NOMO-1 treated with dmso at 0.1 percent for 144 hours (cell line): ENCODE data around the gene P2RY14.
"Not testable (repeated sequence)": the region's sequence is repeated elsewhere in the genome, so short reads cannot be mapped to it uniquely, and the experiment has no call there.

Experiments used
- DNase-seq: peaks from one replicate; lab custom pipeline; 2025; ENCODE audit not compliant: unreplicated experiment; lab: John Stamatoyannopoulos, UW

The P2RY14 gene

GRCh38 chr3:151264605-151265004 lies 13.7 kb downstream of the P2RY14 start:
- DNase-seq, result no peak

DNA sequence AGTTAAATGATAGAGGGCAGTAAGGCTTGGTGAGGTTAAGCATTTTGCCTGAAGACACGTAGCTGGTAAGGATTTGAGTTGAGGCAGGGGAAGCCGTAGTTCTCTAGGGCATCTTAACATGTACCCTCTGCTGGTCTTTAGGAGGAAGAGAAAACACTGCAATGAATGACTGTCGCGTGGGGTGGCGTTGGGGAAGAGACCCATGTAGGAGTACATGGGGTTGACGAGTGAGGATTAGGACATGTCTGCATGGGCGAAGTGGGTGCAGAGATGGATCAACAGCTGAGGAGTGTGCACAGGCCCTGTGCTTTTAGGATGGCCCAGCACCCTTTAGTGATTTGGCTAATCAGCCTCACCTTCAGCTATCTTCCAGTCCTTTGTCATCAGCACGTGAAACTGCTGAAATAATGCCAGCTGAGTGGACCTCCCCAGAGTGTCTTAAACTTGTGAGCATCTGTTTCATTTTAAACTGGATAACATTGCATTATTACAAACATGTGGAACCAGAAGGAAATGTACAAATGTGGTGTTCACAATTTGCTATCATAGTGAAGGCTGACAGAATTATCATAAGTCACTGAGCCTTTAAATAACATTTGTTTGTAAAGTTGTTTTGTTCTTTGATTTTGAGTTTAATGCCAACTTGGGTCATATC lies 15.3 kb downstream of the P2RY14 start:
- no peak for DNase-seq

- DNase-seq, result no peak
These were observed 18.7 kb downstream of the P2RY14 start for GRCh38 chr3:151259664-151260063.

GRCh38 chr3:151256749-151257148 lies 21.6 kb downstream of the P2RY14 start:
- DNase-seq, result no peak

GRCh38 chr3:151248772-151249337 lies 29.5 kb downstream of the P2RY14 start:
- DNase-seq, result no peak

DNA sequence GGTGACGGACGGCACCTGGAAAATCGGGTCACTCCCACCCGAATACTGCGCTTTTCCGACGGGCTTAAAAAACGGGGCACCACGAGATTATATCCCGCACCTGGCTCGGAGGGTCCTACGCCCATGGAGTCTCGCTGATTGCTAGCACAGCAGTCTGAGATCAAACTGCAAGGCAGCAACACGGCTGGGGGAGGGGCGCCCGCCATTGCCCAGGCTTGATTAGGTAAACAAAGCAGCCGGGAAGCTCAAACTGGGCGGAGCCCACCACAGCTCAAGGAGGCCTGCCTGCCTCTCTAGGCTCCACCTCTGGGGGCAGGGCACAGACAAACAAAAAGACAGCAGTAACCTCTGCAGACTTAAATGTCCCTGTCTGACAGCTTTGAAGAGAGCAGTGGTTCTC lies 36.3 kb downstream of the P2RY14 start:
- DNase-seq, result not testable (repeated sequence)

DNA sequence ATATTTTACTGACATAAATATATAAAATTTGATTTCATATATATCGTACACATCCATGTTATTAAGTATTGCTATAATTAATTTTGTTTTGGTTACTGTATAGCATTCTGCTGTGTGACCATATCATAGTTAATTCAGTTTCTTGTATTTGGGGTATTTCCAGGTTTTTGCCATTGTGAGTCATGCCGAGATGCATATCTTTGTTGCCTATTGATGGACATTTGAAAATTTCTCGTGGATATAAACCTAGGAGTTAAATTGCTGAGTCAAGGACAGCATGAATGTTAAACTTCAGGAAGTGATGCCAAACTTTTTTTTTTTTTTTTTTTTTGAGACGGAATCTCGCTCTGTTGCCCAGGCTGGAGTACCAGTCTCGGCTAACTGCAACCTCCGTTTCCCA lies 41.6 kb downstream of the P2RY14 start:
- no peak for DNase-seq

GRCh38 chr3:151236316-151236715 lies 42.0 kb downstream of the P2RY14 start:
- DNase-seq, result no peak

- no peak for DNase-seq
These were observed 43.5 kb downstream of the P2RY14 start for GRCh38 chr3:151234825-151235224.

DNA sequence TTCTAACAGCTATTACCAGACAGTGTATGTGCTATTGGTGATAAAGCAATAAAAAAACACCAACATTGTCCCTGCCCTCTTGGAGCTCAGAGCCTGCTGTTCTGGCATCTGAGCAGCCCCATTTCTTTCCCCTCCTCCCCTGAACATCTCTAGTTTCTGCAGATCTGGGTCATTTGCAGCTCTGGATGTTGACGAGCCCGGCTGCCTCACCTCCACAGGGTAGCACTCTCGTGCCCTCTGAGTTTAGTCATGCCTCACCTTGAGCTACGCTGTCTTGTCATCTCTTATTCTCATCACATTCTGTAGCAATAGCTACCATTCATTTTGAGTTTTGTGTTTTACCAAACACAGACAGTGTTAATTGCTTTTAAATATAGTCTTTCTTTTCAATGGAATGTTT lies 45.4 kb downstream of the P2RY14 start:
- DNase-seq, result no peak

- not testable (repeated sequence) for DNase-seq
These were observed 45.9 kb downstream of the P2RY14 start for GRCh38 chr3:151232403-151232802.

- peak; percentile 57 for DNase-seq
These were observed 47.7 kb downstream of the P2RY14 start for GRCh38 chr3:151230646-151231045.

GRCh38 chr3:151228666-151229040 lies 49.7 kb downstream of the P2RY14 start:
- DNase-seq, result no peak

DNA sequence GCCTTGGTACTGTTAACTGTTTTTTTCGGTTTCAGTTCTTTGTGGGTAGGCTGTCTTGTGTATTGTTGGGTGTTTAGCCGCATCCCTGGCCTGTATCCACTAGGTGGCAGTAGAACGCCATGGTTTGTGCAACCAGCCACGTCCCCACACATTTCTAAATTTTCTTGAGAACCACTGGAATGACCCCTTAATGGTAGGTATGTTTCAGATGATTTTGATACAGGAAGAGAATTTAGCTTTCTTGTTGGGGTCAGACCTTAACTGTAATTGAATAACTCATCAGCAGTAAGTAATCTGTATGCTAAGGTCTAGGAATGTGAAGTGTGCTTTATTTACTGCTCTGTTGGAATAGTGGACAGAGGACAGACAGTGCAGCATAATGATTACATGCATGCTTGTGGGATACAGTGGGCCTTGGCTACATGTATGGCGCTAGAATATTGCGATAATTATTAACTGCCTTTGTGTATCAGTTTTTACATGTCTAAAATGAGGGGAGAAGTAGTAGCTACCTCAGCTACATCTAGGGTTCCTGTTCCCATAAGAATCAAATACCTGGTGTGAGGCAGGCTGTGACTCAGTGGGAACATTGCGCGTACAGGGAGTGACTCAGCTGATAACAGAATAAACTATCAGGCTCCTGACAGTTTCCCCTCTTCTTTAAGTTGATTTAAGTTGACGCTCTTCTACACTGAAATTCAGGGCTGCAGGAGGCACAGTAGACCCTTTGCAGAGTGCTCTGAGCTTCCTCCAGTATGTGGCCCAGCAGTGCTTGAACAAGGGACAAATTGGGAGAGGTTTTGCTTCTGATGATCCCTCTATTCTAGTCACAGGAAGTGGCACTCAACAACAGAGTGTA lies 50.3 kb downstream of the P2RY14 start:
- peak; percentile 82 for DNase-seq

DNA sequence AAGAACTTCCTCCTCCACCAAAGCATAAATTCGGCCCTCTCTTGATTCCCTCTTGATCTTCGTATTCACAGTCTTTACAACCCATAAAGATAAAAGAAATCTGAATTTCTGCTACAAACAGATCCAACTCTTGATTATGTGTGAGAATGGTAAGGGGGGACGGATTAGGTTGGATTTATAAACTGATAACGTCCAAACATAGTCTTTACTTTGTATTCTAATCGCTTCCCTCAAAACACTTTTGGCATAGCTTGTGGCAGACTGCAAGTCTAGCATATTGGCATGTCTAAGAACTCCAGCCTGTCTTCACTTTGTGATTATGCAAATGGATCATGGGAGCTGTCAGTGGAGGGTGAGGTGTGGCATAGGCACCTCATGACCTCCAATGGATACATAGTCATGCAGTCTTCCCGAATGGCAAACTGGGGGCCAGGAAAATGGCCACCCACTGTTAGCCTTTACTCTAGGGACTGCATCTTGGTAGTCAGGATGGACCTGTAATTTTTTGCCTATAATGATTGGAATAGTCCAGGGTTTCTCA lies 51.0 kb downstream of the P2RY14 start:
- DNase-seq, result no peak

DNA sequence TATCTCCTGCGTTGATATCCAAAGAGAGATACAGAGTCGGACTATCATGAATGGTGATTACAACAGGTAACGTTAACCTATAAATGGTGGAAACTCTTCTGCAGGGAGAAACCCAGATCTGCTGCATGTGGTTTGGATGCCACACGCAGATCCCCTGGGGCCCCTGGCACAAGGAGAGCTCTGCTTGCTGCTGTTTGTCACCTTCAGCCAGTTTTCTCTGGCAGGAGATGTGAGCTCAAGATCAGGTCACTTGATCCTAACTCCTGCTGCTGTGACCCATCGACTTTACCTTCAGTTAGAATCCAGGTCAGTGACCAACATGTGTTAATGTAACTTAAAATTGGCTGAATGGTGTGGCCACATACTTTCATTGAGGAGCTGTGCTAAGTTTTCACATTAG lies 51.5 kb downstream of the P2RY14 start:
- DNase-seq, result no peak

- DNase-seq, result peak; percentile 75
These were observed 52.2 kb downstream of the P2RY14 start for GRCh38 chr3:151226088-151226563.

GRCh38 chr3:151225040-151225975 lies 53.0 kb downstream of the P2RY14 start:
- no peak for DNase-seq

DNA sequence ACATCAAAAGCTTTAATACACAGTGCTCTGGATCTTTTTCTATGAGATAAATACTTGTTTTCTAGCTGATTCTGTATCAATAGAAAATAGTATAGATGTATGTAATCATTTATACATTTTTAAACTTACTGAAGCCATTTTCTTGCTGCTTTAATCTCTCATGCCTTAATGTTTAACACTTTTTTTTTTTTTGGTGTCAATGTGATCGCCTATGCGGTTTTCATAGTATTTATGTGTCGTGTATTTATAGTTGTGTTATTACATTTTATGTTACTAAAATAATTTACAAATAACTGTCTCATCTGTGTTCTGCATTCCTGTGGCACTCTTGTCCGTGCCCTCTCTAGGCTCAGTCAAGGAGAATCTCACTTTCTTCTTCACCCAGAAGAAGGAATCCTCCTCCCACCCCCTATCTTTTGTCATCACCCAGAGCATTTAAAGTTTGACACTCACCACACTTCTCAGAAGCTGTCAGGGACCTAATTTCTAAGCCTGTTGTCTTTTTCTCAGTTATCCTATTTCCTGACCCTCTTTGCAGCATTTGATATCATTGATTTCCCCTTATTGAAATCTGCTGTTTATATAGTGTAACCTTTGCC lies 54.0 kb downstream of the P2RY14 start:
- DNase-seq, result no peak

GRCh38 chr3:151219056-151219455 lies 59.3 kb downstream of the P2RY14 start:
- no peak for DNase-seq
